NCI-H748 (cell line): ENCODE results near the gene CTNNBIP1.

Source experiments
- DNase-seq: peaks from one replicate; lab custom pipeline; 2025; ENCODE audit not compliant: unreplicated experiment; lab: John Stamatoyannopoulos, UW

Gene CTNNBIP1

GRCh38 chr1:9905010-9905409 is 5.1 kb downstream of the CTNNBIP1 start:
- no peak for DNase-seq

- DNase-seq = no peak
Measured at GRCh38 chr1:9904596-9904995, 5.5 kb downstream of the CTNNBIP1 start.

GRCh38 chr1:9903801-9904527 is 6.1 kb downstream of the CTNNBIP1 start:
- no peak for DNase-seq

- no peak for DNase-seq
Measured at GRCh38 chr1:9902060-9902452, 8.0 kb downstream of the CTNNBIP1 start.

- DNase-seq = no peak
Measured at GRCh38 chr1:9901148-9902059, 8.7 kb downstream of the CTNNBIP1 start.

- no peak for DNase-seq
Measured at GRCh38 chr1:9900142-9901043, 9.7 kb downstream of the CTNNBIP1 start.

GRCh38 chr1:9894115-9894514 is 16.0 kb downstream of the CTNNBIP1 start:
- DNase-seq = no peak

GRCh38 chr1:9892563-9893528 is 17.2 kb downstream of the CTNNBIP1 start:
- no peak for DNase-seq

- DNase-seq = peak; percentile 31
Measured at GRCh38 chr1:9891207-9891606, 18.9 kb downstream of the CTNNBIP1 start.

- no peak for DNase-seq
Measured at GRCh38 chr1:9890224-9890731, 19.8 kb downstream of the CTNNBIP1 start.

- no peak for DNase-seq
Measured at GRCh38 chr1:9889411-9889810, 20.7 kb downstream of the CTNNBIP1 start.

GRCh38 chr1:9888886-9889285 is 21.2 kb downstream of the CTNNBIP1 start:
- DNase-seq = no peak

GRCh38 chr1:9887070-9887469 is 23.0 kb downstream of the CTNNBIP1 start:
- DNase-seq = no peak

GRCh38 chr1:9886092-9886742 is 23.9 kb downstream of the CTNNBIP1 start:
- DNase-seq = no peak

- DNase-seq = no peak
Measured at GRCh38 chr1:9884805-9885204, 25.3 kb downstream of the CTNNBIP1 start.

GRCh38 chr1:9883585-9884449 is 26.3 kb downstream of the CTNNBIP1 start:
- DNase-seq = no peak

GRCh38 chr1:9882945-9883303 is 27.1 kb downstream of the CTNNBIP1 start:
- DNase-seq = no peak

- no peak for DNase-seq
Measured at GRCh38 chr1:9882296-9882944, 27.6 kb downstream of the CTNNBIP1 start.
